CD4-positive, alpha-beta T cell treated with Interleukin-21 for 1 hour (primary cell): ENCODE data around the gene PRKG1.
"Not testable (repeated sequence)": the region's sequence is repeated elsewhere in the genome, so short reads cannot be mapped to it uniquely, and the experiment has no call there.

Experiments used
- DNase-seq: peaks from one replicate; pipeline ENCODE4 v3.0.0-alpha.2; 2020

PRKG1 gene

DNA sequence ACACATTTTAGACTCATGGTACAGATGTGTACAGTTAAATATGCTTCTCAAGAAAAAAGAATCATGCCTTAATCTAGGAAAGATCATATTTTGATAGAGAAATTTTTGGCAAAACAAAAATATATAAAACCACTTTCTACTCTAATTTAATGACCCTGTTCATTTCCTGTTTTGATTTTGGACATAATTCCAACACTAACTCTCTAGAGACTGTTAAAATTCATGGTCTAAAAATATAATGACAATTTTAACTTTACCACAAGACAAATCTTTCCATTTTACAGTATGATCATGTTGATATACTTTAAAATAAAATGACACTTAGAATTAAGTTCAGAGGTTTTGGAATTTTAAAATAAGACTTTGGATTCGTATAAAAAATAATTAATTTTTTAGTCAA is 45.2 kb downstream of the PRKG1 start:
- no peak for DNase-seq

DNA sequence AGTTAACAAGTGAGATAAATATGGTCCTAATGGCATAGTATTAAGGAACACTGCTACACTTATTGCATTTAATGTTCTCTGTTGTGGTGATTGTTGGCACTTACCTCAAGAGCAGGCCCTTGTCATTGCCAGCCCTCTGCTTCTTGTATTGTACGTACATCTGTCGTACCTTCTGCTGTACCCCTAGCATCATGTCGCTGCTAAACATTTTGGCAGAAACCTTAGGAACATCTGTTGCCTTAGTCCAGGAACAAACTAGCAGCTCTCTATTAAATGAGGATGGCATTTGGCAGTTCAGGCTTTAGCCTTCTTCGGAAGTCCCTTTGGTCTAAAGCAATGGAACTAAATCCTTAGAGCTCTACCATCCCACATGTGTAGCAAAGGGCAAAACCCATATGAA is 47.6 kb downstream of the PRKG1 start:
- no peak for DNase-seq

DNA sequence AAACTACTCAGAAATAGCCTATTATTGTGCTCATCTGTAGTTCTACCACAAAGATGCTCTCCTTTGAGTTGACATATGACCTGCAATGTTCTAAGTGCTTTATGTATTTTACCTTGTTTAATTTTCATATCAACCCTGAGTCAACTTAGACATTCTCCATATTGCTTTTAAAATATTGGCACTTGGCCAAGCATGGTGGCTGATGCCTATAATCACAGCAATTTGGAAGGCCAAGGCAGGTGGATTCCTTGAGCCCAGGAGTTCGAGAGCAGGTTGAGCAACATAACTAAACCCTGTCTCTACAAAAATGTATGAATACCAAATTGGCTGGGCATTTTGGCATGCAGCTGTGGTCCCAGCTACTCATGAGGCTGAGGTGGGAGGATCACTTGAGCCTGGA is 50.6 kb downstream of the PRKG1 start:
- DNase-seq, result no peak

DNA sequence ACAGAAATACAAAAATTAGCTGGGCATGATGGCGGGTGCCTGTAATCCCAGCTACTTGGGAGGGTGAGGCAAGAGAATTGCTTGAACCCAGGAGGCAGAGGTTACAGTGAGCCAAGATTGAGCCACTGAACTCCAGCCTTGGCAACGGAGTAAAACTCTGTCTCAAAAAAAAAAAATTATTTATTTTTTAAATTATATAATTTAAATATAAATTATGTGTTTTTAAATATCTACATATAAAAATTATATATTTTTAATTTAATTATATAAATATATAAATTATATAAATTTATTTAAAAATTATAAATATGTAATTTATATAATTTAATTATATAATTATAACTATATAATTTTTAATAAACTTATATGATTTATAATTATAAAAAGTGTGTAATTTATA is 51.2 kb downstream of the PRKG1 start:
- DNase-seq, result no peak

DNA sequence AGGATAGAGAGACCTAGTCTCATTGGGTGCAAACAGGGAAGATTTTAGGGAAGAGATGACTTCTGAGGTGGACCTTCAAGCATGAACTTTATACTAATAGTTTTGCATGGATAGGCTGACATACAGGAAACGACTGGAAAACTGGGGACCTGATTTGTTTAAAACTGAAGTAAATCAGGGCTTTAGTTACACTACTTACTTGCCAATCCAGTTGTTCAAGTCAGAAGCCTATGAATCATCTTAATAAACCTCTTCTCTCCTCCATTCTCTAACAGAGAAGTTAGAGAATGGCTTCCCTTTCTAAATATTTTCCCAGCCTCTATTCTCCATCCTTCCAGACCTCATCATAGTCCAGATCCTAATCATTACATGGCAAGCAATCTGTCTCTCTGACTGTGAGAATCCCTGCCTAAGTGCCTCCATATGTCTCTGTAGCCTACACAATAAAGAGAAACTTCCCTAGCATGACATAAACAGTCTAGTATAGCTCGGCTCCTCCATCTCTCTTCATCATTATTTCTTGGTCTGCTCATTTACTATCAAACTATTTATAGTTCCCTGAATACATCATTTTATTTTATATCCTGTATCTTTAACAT is 55.8 kb downstream of the PRKG1 start:
- DNase-seq, result no peak

DNA sequence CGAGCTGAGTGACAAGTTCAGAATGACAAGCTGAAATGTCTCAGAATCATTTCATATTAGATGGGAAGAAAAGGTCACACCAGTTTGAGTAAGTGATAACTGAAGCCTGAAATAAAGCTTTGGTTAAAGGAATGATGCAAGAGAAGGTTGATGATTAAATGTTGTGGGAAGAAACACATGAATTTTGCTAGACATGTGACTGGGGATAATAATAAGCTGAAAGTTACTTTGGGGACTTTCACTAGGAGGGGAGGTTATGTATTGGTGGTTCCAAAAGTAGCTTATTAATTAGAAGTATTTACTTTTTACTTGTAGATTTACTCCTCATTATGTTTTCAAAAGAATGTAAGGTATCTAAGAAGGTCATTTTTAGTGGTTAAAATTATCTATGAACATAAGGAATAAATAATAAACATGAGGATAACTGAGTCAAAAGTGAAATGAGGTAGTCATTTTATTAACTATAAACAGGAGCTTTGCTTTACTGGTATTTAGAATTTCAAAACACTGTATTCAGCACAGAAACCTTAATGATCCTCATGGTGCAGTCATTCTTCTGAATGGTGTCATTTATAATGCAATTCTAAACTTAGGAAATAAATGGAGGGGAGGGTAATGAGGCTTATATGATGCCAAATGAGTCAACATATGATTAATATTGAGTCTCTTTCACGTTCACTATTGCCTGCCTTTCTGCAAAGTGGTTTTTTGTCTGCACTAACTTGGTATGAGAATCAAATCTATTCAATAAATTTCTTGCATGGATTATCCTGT is 63.7 kb downstream of the PRKG1 start:
- no peak for DNase-seq

DNA sequence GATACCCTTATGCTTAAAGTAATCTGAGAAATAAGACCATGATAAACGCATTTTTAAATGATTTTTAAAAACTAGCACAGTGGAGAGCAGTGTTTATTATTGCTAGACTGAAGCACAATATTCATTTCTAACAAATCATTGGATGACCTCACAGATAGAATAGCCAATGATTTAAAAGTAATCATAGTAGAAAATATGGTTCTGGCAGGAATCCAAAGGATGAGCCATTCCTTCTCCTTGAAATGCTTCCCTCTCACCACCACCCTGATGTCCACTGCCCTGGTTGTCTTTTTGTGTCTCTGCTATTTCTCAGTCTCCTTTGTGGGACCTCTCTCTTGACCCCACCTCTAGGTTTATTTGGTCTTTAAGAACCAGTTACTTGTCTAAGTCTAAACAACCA is 64.9 kb downstream of the PRKG1 start:
- DNase-seq, result no peak

DNA sequence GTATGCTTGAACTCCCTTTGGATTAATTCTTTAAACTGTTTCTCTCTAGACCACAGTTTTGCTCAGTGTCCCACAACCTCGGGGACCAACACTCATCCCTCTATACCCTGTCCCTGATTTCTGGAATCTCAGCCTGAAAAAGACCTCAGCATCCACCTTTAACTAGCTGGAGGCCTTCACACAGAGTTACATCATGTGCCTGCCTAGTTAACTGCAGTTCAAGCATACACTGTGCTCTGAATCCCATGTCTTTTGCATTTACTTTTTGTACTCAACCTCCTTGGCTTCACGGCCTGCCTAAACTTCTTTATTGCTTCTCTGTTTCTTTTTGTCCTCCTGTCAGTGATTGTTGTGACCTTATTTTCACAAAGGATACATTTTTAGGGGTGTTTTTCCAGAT is 66.7 kb downstream of the PRKG1 start:
- DNase-seq, result no peak

DNA sequence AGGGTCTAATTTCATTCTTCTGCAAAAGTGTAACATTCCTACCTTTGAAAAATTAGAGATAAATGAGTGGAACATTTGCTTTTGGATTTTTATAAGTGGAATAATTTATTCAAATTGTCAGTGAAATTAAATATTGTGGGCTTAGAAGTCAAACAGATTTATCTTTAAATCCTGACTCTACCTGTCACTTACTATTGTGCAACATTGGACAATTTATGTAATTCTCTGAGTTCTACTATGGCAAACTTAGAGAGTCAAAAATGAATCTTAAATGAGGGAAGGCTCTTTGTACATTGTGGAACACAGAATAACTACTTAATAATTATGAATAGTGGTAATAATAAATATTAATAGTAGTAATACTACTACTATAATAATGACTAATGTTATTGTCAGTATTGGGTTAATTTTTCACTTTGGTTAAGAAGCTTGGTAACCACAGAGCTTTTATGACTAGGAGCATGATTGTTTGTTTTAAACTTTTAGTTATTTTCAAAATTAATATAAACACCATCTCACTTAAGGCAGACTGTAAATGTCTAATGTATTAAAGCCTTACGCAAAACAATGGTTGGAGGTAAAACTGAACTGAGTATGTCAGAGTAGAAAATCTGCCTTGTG is 70.0 kb downstream of the PRKG1 start:
- DNase-seq, result no peak

DNA sequence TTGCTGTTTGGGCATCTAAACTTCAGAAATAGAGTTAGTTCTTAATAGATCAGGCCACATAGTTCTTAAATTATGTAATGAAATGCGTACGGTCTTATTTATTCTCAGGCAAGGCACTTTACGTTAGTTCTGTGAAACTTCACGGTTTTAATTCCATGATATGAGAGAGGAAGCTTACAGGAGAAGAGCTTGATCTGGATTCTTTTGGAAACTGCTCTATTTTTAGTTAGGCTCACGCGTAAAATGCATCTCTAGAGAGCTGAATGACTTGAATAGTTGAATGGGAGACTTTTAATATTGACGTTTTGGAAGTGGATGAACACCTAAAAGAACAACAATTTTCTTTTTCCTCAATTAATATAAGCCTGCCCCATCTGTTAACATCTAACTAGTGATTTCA is 71.1 kb downstream of the PRKG1 start:
- no peak for DNase-seq

DNA sequence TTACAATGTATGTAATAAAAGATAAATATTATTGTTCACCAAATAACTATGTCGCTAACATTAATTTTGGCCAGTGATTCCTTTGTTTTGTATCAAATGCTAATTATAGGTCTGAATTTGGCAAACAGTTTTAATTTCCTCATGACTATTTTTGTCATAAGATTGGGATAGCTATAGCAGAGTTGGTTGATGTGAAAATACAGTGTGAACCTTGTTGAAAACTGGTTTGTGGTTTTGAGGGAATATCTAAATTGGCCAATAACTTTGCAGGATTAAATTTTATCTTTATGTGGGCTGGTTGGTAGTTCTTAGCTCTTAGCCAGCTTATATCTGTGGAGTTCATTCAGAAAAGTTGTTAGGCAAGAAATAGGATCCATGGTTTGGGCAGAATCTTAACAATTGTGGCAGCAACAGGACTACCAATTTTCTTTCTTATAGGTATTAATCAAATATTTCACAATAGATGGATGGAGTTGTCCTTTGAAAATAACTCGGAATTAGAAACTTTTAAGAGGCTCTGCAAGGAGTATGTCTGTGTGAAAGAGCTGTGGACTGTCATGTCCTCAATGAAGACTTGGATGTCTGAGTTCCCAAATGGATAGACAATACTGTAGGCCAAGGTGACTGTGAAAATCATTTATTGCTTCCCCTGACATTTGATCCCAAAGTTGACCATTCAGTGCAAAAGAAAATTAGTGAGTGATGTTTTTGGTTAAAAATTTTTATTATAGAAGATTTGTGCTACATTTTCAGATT is 73.5 kb downstream of the PRKG1 start:
- DNase-seq, result no peak

DNA sequence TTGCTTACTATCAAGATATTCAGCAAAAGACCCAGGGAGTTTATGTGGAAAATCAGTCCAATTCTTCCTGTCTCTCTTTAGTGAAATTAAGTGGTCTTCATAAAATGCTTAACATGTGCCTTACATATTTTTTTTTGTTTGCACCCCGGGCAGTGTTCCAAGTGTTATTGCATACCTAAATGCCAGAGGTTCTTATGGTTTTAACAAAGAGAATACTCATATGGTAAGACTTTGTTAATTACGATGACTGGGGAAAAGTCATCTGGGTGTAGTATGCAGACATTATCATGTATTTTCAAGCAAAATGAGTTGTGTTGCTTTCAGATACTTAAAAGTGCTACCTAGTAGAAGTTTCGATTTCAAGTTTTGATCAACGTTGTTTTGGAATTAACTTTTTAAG is 82.6 kb downstream of the PRKG1 start:
- no peak for DNase-seq

DNA sequence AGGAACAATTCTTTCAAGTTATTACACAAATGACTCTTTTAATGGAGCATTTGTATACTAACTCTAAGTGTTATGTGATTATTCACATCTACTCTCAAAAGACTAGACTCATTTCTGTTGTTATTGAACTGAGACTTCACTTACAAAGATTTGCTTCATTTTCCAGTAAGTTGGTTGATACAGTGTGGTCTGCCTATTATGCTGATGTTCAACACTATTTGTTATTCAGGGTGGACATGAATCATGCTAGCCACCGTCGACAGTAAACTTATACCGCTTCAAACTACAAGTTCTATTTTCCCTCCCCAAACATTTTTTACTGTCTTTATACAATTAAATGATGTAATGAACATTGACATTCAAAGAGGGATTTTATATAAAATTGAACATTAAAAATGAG is 84.5 kb downstream of the PRKG1 start:
- no peak for DNase-seq

DNA sequence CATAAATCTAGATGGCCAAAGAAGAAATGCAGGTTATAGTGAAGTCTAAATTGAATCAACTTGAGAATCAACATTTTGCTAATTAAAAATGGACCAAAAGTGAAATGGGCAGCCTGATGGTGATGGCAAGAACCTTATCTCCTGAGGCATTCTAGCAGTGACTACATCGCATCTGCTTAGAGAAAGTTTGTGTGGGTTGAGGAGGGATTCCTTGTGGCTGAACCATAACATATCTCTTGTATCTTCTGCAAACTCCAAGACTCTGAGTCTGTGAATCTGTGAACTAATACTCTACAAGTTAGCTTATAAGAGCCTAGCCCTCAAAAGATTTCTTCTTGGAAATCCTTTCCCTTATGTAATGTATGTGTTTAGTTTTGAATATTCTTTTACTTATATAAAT is 85.6 kb downstream of the PRKG1 start:
- DNase-seq, result no peak

DNA sequence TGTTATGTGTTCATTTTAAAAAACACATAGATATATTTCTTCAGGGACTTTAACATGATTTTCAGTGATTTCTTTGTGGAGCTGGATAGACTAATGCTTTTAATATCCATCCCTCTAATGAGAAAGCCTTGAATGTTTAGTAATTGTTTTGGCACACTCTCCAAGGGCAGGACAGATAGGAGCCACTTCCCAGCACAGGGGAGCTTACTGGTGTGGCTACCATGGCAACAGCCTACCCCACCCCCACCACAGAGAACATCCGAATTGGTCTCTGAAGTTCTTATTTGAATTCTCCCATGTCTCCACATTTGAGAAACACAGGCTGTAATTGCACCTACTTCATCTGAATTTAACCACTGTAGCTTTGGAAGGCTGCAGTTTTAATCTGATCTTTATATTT is 87.7 kb downstream of the PRKG1 start:
- no peak for DNase-seq

DNA sequence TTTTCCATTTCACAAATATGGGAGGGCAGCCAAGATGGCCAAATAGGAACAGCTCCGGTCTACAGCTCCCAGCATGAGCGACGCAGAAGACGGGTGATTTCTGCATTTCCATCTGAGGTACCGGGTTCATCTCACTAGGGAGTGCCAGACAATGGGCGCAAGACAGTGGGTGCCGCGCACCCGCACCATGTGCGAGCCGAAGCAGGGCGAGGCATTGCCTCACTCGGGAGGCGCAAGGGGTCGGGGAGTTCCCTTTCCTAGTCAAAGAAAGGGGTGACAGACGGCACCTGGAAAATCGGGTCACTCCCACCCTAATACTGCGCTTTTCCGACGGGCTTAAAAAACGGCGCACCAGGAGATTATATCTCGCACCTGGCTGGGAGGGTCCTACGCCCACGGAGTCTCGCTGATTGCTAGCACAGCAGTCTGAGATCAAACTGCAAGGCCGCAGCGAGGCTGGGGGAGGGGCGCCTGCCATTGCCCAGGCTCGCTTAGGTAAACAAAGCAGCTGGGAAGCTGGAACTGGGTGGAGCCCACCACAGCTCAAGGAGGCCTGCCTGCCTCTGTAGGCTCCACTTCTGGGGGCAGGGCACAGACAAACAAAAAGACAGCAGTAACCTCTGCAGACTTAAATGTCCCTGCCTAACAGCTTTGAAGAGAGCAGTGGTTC is 89.2 kb downstream of the PRKG1 start:
- not testable (repeated sequence) for DNase-seq

DNA sequence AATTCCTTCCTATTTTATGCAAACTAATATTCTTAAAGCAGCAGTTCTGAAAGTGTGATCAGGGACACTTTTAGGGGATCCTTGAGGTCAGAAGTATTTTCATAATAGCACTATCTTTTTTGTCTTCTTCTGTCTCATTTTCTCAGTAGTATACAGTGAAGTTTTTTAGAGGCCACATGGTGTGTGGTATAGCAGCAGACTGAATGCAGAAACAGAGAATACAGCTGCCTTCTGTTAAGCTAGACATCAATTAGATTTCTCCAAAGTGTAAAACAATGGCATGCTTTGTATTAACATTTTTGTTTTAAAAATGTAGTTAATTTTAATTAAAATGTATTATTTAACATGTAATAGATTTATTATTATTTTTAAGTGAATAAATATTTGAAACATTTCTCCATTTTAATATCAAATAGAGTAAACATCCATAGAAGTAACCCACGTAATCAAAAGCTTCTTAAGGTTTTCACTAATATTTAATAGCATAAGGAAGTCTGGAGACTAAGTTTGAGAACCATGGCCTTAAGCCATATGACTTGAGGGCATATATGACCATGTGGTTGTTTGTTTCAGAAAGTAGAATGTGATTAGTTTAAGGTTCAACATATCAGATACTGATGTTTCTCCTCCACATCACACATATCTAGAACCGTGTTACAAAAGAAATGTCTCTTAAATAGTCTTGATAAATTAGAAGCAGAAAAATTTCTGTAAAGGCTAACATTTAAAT is 94.0 kb downstream of the PRKG1 start:
- DNase-seq, result no peak

DNA sequence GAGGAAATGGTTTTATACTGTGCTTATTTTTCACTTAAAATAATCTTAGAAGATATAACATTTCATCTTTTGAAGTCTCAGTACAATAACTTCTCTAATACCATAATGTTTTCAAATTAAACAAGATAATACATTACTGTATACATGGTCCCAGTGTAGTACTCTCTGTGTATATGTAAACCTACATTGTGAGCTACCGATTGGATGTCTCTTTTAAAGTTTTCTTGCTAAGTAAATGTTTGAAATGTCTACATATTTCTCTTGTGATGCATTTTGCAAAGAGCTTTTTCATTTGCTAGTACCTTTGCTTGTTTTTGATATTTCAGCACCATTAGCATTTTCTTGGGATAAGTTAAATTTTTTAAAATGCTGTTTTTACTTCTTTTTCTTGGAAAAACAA is 94.8 kb downstream of the PRKG1 start:
- DNase-seq, result no peak

DNA sequence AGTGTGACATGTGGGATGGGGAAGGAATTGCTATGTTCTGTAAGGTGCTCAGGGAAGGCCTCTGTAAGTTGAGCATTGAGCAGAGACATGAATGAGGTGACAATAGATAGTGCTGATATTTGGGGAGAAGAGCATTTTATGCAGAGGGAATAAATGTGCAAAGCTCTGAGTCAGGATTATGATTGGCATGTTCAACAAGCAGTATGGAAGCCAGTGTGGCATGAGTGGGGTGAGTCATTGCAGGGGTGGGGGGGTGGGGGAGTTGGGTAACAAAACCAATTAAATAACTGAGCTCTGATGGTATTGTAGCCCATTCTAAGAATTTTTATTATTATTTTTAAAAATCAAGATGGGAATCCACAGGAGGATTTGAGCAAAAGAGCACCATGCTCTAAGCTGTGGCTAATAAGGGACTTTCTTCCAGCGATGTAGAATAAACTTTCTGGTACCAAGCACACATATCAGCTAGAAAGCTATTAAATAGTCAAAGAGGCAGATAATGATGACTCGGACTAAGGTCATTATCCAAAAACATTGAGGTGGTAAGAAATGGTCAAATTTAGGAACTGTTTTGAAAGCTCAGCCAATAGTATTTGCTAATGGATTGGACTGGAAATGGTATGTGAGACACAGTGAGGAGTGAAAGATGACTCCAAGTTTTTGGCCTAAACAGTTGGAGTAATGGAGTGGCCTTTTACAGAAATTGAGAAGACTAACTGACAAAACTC is 96.4 kb downstream of the PRKG1 start:
- DNase-seq, result no peak

DNA sequence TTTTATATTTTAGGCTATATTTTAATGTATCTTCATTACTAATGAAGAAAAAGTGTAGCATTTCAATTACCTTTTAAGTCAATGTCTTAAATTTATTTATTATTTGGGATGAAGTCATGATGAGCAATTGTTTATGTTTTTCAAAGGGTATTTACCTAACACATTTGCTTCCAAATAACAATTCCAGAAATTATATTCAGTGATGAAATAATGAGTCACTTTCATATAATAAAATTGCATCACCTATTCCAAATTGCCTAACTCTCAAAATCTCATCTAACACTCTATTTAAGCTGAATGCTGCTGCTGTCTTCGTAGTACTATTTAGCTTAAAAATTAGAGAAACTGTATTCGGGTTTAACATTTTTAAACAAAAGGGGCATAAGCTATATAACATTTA is 97.7 kb downstream of the PRKG1 start:
- no peak for DNase-seq

DNA sequence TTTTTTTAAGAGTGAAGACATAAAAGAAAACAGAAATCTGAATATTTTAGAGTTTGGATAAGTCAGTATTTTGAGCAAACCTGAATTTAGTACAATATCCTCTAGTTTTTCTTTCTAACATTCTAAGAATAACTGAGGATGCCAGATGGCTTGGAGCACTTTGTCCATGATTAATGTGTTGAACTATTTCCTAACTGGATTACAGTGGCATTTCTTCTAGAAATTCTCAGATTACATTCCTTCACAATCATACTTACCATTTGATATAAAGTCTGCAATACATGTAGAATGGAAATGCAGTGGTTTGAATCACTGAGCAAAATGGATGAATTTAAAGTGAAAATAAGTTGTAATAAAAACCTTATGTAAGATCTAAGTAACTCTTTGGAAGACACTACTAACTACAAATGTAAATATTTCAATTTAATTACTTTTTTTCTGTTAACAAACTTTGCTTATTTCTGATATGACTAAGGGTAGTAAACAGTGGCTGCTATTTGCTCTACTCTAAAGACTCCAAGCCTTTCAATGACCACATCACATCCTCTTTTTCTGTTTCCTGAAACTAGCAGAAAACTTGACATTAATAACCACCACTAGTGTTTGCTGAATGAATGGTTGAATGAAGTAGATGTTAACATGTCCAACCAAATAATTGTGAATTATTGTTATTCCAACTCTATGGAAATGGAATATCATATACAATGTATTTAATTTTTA is 102.8 kb downstream of the PRKG1 start:
- DNase-seq, result no peak
